Measurements from ENCODE around the gene PANK4.

Gene PANK4

DNA sequence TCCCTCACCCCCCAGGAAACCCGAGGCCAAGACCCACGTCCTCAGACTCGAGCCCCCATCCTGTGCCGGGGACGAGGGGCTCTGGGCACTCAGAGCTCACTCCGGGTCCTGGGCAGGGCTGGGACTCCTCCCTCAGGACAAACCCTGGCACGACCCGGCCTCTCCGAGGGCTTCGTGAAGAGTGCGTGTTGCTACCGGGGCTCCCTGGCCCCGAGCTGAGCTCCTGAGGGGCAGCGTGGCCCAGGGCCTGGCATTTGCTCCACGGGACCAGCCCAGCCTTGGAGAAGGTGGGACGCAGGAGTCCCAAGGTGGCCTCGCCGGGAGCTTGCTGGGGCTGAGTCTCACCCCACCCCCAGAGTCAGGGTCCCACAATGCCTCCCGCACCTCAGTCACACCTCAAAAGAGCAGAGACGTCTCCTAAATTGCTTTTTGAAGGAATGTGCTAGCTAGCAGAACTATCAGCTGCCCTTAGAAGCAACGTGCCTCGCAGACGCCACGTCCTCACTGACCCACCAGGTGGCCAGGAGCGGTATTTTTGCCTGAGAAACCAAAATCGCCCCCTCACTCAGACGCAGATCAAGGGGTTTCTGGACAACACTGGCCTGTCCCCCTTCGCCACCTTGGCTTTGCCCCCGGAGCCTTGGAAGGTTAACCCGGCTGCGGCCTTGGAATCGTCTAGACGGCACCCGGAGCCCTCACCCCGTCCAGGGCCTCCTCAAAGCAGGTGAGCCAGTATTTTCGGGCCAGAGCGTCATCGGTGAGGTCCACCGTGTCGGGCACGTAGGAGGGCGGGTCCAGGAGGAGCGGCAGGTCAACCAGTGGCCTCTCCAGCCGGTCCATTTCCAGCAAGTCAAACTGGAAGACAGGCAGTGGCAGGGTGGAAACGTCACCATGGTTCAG, 11.3 kb downstream of the PANK4 start:
- no peak for TF ChIP-seq MAX (IDR thresholded peaks at IDR 0.05)
- no peak for TF ChIP-seq RAD21 (IDR thresholded peaks at IDR 0.05; ENCODE audit: low read depth)
- no peak for TF ChIP-seq FOXM1 (IDR thresholded peaks at IDR 0.05; ENCODE audit: borderline replicate concordance, low read depth)
- TF ChIP-seq CREB1 (IDR thresholded peaks at IDR 0.05; ENCODE audit: low read depth) = no peak
- no peak for TF ChIP-seq EP300 (IDR thresholded peaks at IDR 0.05; ENCODE audit: borderline replicate concordance)
- TF ChIP-seq, protein P1, sequence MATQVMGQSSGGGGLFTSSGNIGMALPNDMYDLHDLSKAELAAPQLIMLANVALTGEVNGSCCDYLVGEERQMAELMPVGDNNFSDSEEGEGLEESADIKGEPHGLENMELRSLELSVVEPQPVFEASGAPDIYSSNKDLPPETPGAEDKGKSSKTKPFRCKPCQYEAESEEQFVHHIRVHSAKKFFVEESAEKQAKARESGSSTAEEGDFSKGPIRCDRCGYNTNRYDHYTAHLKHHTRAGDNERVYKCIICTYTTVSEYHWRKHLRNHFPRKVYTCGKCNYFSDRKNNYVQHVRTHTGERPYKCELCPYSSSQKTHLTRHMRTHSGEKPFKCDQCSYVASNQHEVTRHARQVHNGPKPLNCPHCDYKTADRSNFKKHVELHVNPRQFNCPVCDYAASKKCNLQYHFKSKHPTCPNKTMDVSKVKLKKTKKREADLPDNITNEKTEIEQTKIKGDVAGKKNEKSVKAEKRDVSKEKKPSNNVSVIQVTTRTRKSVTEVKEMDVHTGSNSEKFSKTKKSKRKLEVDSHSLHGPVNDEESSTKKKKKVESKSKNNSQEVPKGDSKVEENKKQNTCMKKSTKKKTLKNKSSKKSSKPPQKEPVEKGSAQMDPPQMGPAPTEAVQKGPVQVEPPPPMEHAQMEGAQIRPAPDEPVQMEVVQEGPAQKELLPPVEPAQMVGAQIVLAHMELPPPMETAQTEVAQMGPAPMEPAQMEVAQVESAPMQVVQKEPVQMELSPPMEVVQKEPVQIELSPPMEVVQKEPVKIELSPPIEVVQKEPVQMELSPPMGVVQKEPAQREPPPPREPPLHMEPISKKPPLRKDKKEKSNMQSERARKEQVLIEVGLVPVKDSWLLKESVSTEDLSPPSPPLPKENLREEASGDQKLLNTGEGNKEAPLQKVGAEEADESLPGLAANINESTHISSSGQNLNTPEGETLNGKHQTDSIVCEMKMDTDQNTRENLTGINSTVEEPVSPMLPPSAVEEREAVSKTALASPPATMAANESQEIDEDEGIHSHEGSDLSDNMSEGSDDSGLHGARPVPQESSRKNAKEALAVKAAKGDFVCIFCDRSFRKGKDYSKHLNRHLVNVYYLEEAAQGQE (IDR thresholded peaks at IDR 0.05; ENCODE audit: low read depth) = no peak
- TF ChIP-seq ZBTB7A (IDR thresholded peaks at IDR 0.05; ENCODE audit: low read depth) = no peak
- TF ChIP-seq USF1 (IDR thresholded peaks at IDR 0.05) = no peak
- no peak for TF ChIP-seq NFIC (IDR thresholded peaks at IDR 0.05)
- TF ChIP-seq YY1 (IDR thresholded peaks at IDR 0.05; ENCODE audit: low read depth) = no peak
- TF ChIP-seq EGR1 (IDR thresholded peaks at IDR 0.05) = no peak
- TF ChIP-seq CEBPB (IDR thresholded peaks at IDR 0.05) = no peak

- TF ChIP-seq TEAD4 (IDR thresholded peaks at IDR 0.05) = no peak
- TF ChIP-seq CEBPB (IDR thresholded peaks at IDR 0.05) = no peak
- TF ChIP-seq YY1 (IDR thresholded peaks at IDR 0.05; ENCODE audit: low read depth) = no peak
- no peak for TF ChIP-seq RAD21 (IDR thresholded peaks at IDR 0.05; ENCODE audit: low read depth)
- no peak for TF ChIP-seq MAX (IDR thresholded peaks at IDR 0.05)
- TF ChIP-seq NFIC (IDR thresholded peaks at IDR 0.05) = no peak
- TF ChIP-seq TCF12 (IDR thresholded peaks at IDR 0.05; ENCODE audit: low read depth) = no peak
- no peak for TF ChIP-seq CREB1 (IDR thresholded peaks at IDR 0.05; ENCODE audit: low read depth)
- no peak for TF ChIP-seq USF1 (IDR thresholded peaks at IDR 0.05)
- no peak for TF ChIP-seq EGR1 (IDR thresholded peaks at IDR 0.05)
- TF ChIP-seq TAF1 (IDR thresholded peaks at IDR 0.05; ENCODE audit: low read depth) = no peak
- no peak for TF ChIP-seq EP300 (IDR thresholded peaks at IDR 0.05; ENCODE audit: borderline replicate concordance)
- TF ChIP-seq FOXM1 (IDR thresholded peaks at IDR 0.05; ENCODE audit: borderline replicate concordance, low read depth) = no peak
- TF ChIP-seq ZBTB7A (IDR thresholded peaks at IDR 0.05; ENCODE audit: low read depth) = no peak
- TF ChIP-seq, protein P1 (IDR thresholded peaks at IDR 0.05; ENCODE audit: low read depth) = no peak
Observed at GRCh38 chr1:2513939-2514652, 12.3 kb downstream of the PANK4 start.

GRCh38 chr1:2512862-2513421, 13.5 kb downstream of the PANK4 start:
- no peak for TF ChIP-seq EGR1 (IDR thresholded peaks at IDR 0.05)
- TF ChIP-seq TCF12 (IDR thresholded peaks at IDR 0.05; ENCODE audit: low read depth) = no peak
- TF ChIP-seq YY1 (IDR thresholded peaks at IDR 0.05; ENCODE audit: low read depth) = no peak
- TF ChIP-seq CREB1 (IDR thresholded peaks at IDR 0.05; ENCODE audit: low read depth) = no peak
- TF ChIP-seq TAF1 (IDR thresholded peaks at IDR 0.05; ENCODE audit: low read depth) = no peak
- TF ChIP-seq TEAD4 (IDR thresholded peaks at IDR 0.05) = no peak
- no peak for TF ChIP-seq ZBTB7A (IDR thresholded peaks at IDR 0.05; ENCODE audit: low read depth)
- no peak for TF ChIP-seq FOXM1 (IDR thresholded peaks at IDR 0.05; ENCODE audit: borderline replicate concordance, low read depth)
- TF ChIP-seq, protein P1 (IDR thresholded peaks at IDR 0.05; ENCODE audit: low read depth) = no peak
- TF ChIP-seq CEBPB (IDR thresholded peaks at IDR 0.05) = no peak
